Prostate gland (tissue), 2 donors: Measurements from ENCODE around the gene TMBIM1. TPM values are rescaled to one million over a fixed set of nuclear protein-coding genes. Genes with fewer than 3 reads are reported as not detected.

Source experiments
- DNase-seq: peaks from one replicate; pipeline ENCODE4 v3.0.0-alpha.2; 2019; ENCODE audit warnings: low spot score
- H3K27ac ChIP-seq, 2 donors: fragments of 200-600 bp; sonication (generic); 2 replicates each; pipeline ENCODE4 v1.5.1; 2017 to 2019
- H3K27me3 ChIP-seq: fragments of 200-600 bp; sonication (generic); replicated peaks from 2 replicates; pipeline ENCODE4 v1.5.1; 2019; ENCODE audit not compliant: insufficient read depth
- H3K36me3 ChIP-seq, 2 donors: fragments of 200-600 bp; sonication (generic); 1 replicate in 1 of 2; 2 replicates in 1 of 2; pipeline versions ENCODE4 v1.5.1 to v1.8.1; 2017 to 2019
- H3K4me1 ChIP-seq: fragments of 200-600 bp; sonication (generic); replicated peaks from 2 replicates; pipeline ENCODE4 v1.5.1; 2019
- H3K4me3 ChIP-seq, 2 donors: fragments of 200-600 bp; sonication (generic); 2 replicates each; pipeline ENCODE4 v1.5.1; 2017 to 2019
- H3K9me3 ChIP-seq: fragments of 200-600 bp; sonication (generic); 2 replicates; pipeline ENCODE4 v1.5.1; 2017
- CTCF ChIP-seq, 4 experiments: fragments of 200-600 bp in 2 of 4; fragments of 450-650 bp in 2 of 4; sonication (generic) in 2 of 4; IDR thresholded peaks; 1 replicate in 3 of 4; 2 replicates in 1 of 4; pipeline ENCODE4 v1.5.1; 2016 to 2019; ENCODE audit warnings: antibody characterized with exemption in 4 of 4, mild to moderate bottlenecking in 2 of 4, moderate library complexity in 2 of 4
- POLR2A ChIP-seq: fragments of 450-650 bp; IDR thresholded peaks from one replicate; pipeline ENCODE4 v1.6.1; 2016; ENCODE audit warnings: antibody characterized with exemption, mild to moderate bottlenecking
- POLR2AphosphoS5 ChIP-seq: sonication (generic); formaldehyde crosslinking; IDR thresholded peaks from one replicate; pipeline ENCODE4 v1.6.1; 2017; ENCODE audit warnings: antibody characterized with exemption
- WGBS: methylation state at CpG from one replicate; pipeline ENCODE4 v1.1.5; 2018; 5-methylcytosine and 5-hydroxymethylcytosine counted together
- intact Hi-C: fragments of 100-400 bp; cut with DNase I; formaldehyde crosslinking; loops from one replicate; pipeline ENCODE4 v1.14.2; 2022
- total RNA-seq, 2 donors: library from RNA; depleted of rRNA; stranded (reverse); fragments of >200 nt; gene quantifications; one replicate each; pipeline ENCODE4 v1.1.0, GENCODE V29; 2016

The TMBIM1 gene
- total RNA-seq, 2 donors from 2014 or later: 139 to 193 TPM

GRCh38 chr2:218257390-218257981 is 34.8 kb downstream of the TMBIM1 start:
- Histone ChIP-seq H3K27me3 (no peaks in the 10 kb centered on the region), H3K9me3 (no peaks in the 10 kb centered on the region), H3K36me3 (peaks cover 3 to 9% of the 10 kb centered on the region in 2 donors), H3K4me3 (no peak overlapping the region), H3K4me1 (no peaks in the 10 kb centered on the region), H3K27ac (no peak overlapping the region)
- no peak for DNase-seq
- no peak for TF ChIP-seq POLR2AphosphoS5
- TF ChIP-seq CTCF (IDR thresholded peaks at IDR 0.05): peak in 3 of 4 experiments; percentile 31 to 47 (median 45)
- intact Hi-C loops: loop anchor here (5.0 kb wide), 1 partner anchor 70 kb away; no protein-coding TSS in a partner anchor
- WGBS: 54% methylated on average over 8 of the region's 8 CpGs

- Histone ChIP-seq H3K27ac (no peak overlapping the region), H3K4me3 (no peak overlapping the region), H3K36me3 (peaks cover 3 to 12% of the 10 kb centered on the region in 2 donors), H3K4me1 (no peaks in the 10 kb centered on the region), H3K27me3 (no peaks in the 10 kb centered on the region), H3K9me3 (no peaks in the 10 kb centered on the region)
- intact Hi-C loops: loop anchor here (5.0 kb wide), 1 partner anchor 69 kb away; no protein-coding TSS in a partner anchor
- 93% methylated on average over 13 of the region's 13 CpGs for WGBS
- TF ChIP-seq CTCF (IDR thresholded peaks at IDR 0.05): no peak
- TF ChIP-seq POLR2A: no peak
- no peak for TF ChIP-seq POLR2AphosphoS5
- DNase-seq: no peak
Observed at GRCh38 chr2:218256612-218257350, 35.5 kb downstream of the TMBIM1 start.

- no peak for DNase-seq
- no peaks in the 10 kb centered on the region for H3K4me1 ChIP-seq
- 65% methylated on average over 6 of the region's 6 CpGs for WGBS
- H3K9me3 ChIP-seq: no peaks in the 10 kb centered on the region
- intact Hi-C loops: loop anchor here (5.0 kb wide), 1 partner anchor 68 kb away; no protein-coding TSS in a partner anchor
- TF ChIP-seq CTCF (IDR thresholded peaks at IDR 0.05) (no peak), POLR2AphosphoS5 (no peak)
- H3K27ac ChIP-seq: no peak overlapping the region
- no peaks in the 10 kb centered on the region for H3K27me3 ChIP-seq
- no peak overlapping the region for H3K4me3 ChIP-seq
- H3K36me3 ChIP-seq: peaks cover 5 to 23% of the 10 kb centered on the region in 2 donors
Observed at GRCh38 chr2:218255446-218255845, 36.9 kb downstream of the TMBIM1 start.

- Histone ChIP-seq H3K4me3 (no peak overlapping the region), H3K4me1 (no peaks in the 10 kb centered on the region), H3K36me3 (peaks cover 21 to 36% of the 10 kb centered on the region in 2 donors), H3K27me3 (no peaks in the 10 kb centered on the region), H3K27ac (no peak overlapping the region), H3K9me3 (no peaks in the 10 kb centered on the region)
- intact Hi-C loops: no loop called here
- WGBS: 80% methylated on average over 5 of the region's 5 CpGs
- TF ChIP-seq POLR2A (no peak), CTCF (IDR thresholded peaks at IDR 0.05) (no peak), POLR2AphosphoS5 (no peak)
- no peak for DNase-seq
Observed at GRCh38 chr2:218253232-218253625, 39.1 kb downstream of the TMBIM1 start.
